K562 (cell line): Measurements from ENCODE around the gene HLA-DOA. TPM values are rescaled to one million over a fixed set of nuclear protein-coding genes. Genes with fewer than 3 reads are reported as not detected.

Source experiments
- ARID2 ChIP-seq: fragments of 450-650 bp; IDR thresholded peaks from 2 replicates; pipeline ENCODE4 v1.6.1; 2017; ENCODE audit warnings: antibody characterized with exemption, mild to moderate bottlenecking
- ASH1L ChIP-seq: fragments of 450-650 bp; IDR thresholded peaks from 2 replicates; pipeline ENCODE4 v1.6.1; 2018; ENCODE audit warnings: borderline replicate concordance, mild to moderate bottlenecking, low read depth; ENCODE audit not compliant: partially characterized antibody
- CTBP1 ChIP-seq: fragments of 450-650 bp; IDR thresholded peaks from 2 replicates; pipeline ENCODE4 v1.6.1; 2016; ENCODE audit warnings: borderline replicate concordance
- IFI16 ChIP-seq: fragments of 250-450 bp; sonication (Bioruptor Pico); IDR thresholded peaks from 2 replicates; pipeline ENCODE4 v2.1.2; 2022; ENCODE audit warnings: mild to moderate bottlenecking, inconsistent platforms
- KLF16 ChIP-seq: IDR thresholded peaks from 2 replicates; pipeline ENCODE4 v1.6.1; 2016; ENCODE audit warnings: antibody characterized with exemption
- MYBL2 ChIP-seq, 2 experiments: fragments of 450-650 bp in 1 of 2; sonication (generic) in 1 of 2; formaldehyde crosslinking in 1 of 2; IDR thresholded peaks; 2 replicates each; pipeline versions ENCODE4 v1.6.1 to v1.8.1; 2017 to 2022; ENCODE audit warnings: borderline replicate concordance in 1 of 2, inconsistent platforms in 1 of 2, low read depth in 1 of 2, mild to moderate bottlenecking in 1 of 2, missing genetic modification reagents in 1 of 2, moderate library complexity in 1 of 2
- NELFE ChIP-seq: IDR thresholded peaks from 2 replicates; pipeline ENCODE4 v1.6.1; 2011; ENCODE audit warnings: mild to moderate bottlenecking; ENCODE audit not compliant: insufficient read depth, insufficient read length
- RB1 ChIP-seq: fragments of 450-650 bp; IDR thresholded peaks from 2 replicates; pipeline ENCODE4 v1.6.1; 2017; ENCODE audit warnings: low read depth, mild to moderate bottlenecking
- SAFB2 ChIP-seq: fragments of 200-400 bp; formaldehyde crosslinking; IDR thresholded peaks from 2 replicates; pipeline ENCODE4 v1.6.1; 2018; ENCODE audit warnings: borderline replicate concordance, low read length, low read depth, moderate library complexity; ENCODE audit not compliant: severe bottlenecking
- SIRT6 ChIP-seq: IDR thresholded peaks from one replicate; pipeline ENCODE4 v1.6.1; 2012; ENCODE audit warnings: low read depth, mild to moderate bottlenecking, control low read depth, inconsistent platforms, low read length, moderate library complexity
- SMARCA5 ChIP-seq: fragments of 450-650 bp; IDR thresholded peaks from 2 replicates; pipeline ENCODE4 v1.6.1; 2016
- U2AF1 ChIP-seq: fragments of 200-400 bp; formaldehyde crosslinking; optimal IDR thresholded peaks from 2 replicates; pipeline ENCODE3; 2017; ENCODE audit warnings: mild to moderate bottlenecking, low read depth, low read length, moderate library complexity
- WHSC1 ChIP-seq: IDR thresholded peaks from one replicate; pipeline ENCODE4 v1.6.1; 2012; ENCODE audit warnings: low read length, control low read depth, inconsistent platforms
- XRCC4 ChIP-seq: IDR thresholded peaks from one replicate; pipeline ENCODE4 v1.6.1; 2011; ENCODE audit not compliant: insufficient read depth, insufficient read length; ENCODE audit errors: extremely low read depth
- ZBTB1 ChIP-seq: sonication (generic); formaldehyde crosslinking; IDR thresholded peaks from 2 replicates; pipeline ENCODE4 v1.8.1; 2023; ENCODE audit warnings: missing genetic modification reagents, low read depth, mild to moderate bottlenecking, borderline replicate concordance
- ZC3H11A ChIP-seq: IDR thresholded peaks from 2 replicates; pipeline ENCODE4 v1.6.1; 2012; ENCODE audit warnings: low read depth, low read length, improper control_type of control experiment
- ZNF282 ChIP-seq: sonication (generic); formaldehyde crosslinking; IDR thresholded peaks from 2 replicates; pipeline ENCODE4 v1.8.1; 2023; ENCODE audit warnings: missing genetic modification reagents
- ZNF551 ChIP-seq: fragments of 250-450 bp; sonication (Bioruptor Pico); IDR thresholded peaks from 2 replicates; pipeline ENCODE4 v1.5.0; 2021; ENCODE audit warnings: mild to moderate bottlenecking, moderate library complexity
- ZSCAN29 ChIP-seq: fragments of 450-650 bp; IDR thresholded peaks from 2 replicates; pipeline ENCODE4 v1.6.1; 2017
- polyA plus RNA-seq, 8 experiments: library from polyadenylated mRNA; depleted of rRNA in 4 of 8; stranded (reverse) in 5 of 8; unstranded in 3 of 8; fragments of >200 nt; fragmentation: Nextera tagmentation in 2 of 8; fragmentation: Illumina TruSeq in 1 of 8; extraction: Ambion mirVana in 2 of 8; extraction: Trizol in 1 of 8; gene quantifications; 2 replicates each; pipeline versions ENCODE4 v1.2.1 to v1.2.3, GENCODE V29; 2011 to 2014; ENCODE audit warnings: inconsistent platforms in 1 of 8, missing spikeins in 1 of 8
- total RNA-seq, 7 experiments: library from RNA; depleted of rRNA in 6 of 7; stranded (reverse); fragments of >200 nt in 6 of 7; fragmentation: Illumina TruSeq in 2 of 7; extraction: Trizol in 2 of 7; gene quantifications; 2 replicates each; pipeline versions ENCODE4 v1.2.1 to v1.2.3, GENCODE V29; 2011 to 2021; ENCODE audit warnings: low replicate concordance in 1 of 7
- TF ChIP-seq, protein P1 (sequence below): fragments of 450-650 bp; conservative IDR thresholded peaks from 2 replicates; pipeline ENCODE4 v1.6.1; 2016; ENCODE audit warnings: missing genetic modification characterization, low read depth, mild to moderate bottlenecking, missing compliant biosample characterization, moderate library complexity
- TF ChIP-seq, protein P2 (sequence below): fragments of 250-450 bp; sonication (Bioruptor Pico); IDR thresholded peaks from 2 replicates; pipeline ENCODE4 v1.8.0; 2022; ENCODE audit warnings: inconsistent platforms
- TF ChIP-seq, protein P3 (sequence below): fragments of 450-650 bp; formaldehyde crosslinking; IDR thresholded peaks from 2 replicates; pipeline ENCODE4 v1.4.0; 2020; ENCODE audit warnings: mild to moderate bottlenecking, moderate library complexity
- TF ChIP-seq, protein P4 (sequence below): fragments of 200-400 bp; formaldehyde crosslinking; IDR thresholded peaks from 2 replicates; pipeline ENCODE4 v1.6.1; 2017; ENCODE audit warnings: mild to moderate bottlenecking, low read depth, low read length, moderate library complexity

The HLA-DOA gene
- total and polyA plus RNA-seq, 9 of the 15 experiments (the other 6 are each of a cell fraction or from before 2014, with no cell fraction given): 0.07 TPM; not detected in 8

DNA sequence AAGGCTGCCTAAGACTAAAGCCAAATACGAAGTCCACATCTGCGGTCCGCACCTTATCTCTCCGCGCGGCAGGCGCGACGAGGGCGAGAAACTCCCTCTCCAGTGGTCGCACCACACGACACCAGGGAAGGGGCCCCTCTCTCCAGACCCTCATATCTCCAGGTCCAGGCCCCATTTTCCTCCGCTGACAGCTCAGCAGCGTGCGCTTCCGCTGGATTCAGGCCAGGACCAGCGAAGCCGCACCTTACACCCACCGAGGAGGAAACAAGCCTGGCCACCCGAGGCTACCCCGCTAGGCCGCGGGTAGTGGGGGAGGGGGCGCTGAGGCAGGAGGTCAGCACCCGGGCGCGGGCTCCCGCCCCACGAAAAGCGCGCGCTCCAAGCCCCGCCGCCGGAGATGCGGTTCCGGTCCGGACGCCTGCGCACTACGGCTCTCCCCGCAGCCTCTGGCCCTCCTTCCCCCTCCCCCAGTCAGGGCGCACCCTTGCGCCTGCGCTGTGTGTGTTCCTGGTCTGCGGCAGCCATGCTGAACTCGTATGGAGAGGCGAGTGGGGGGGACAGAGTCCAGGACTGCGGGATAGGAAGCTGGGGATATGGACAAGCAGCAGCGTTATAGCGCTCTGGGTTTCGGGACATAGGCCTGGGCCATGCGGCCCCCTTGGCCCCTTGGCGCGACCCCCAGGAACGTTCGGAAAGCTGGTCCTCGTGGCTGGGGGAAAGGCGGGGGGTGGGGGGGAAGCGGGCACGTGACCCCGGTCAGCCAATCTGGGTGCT lies 41.1 kb downstream of the HLA-DOA start, which contains the start of gene BRD2 (continued):
- TF ChIP-seq ZNF282 (CRISPR knock-in tag) (no peak), WHSC1 (no peak), MYBL2 (IDR thresholded peaks at IDR 0.05; ENCODE audit: low read depth) (no peak), MYBL2 (CRISPR knock-in tag; IDR thresholded peaks at IDR 0.05; ENCODE audit: borderline replicate concordance) (no peak), IFI16 (no peak), SMARCA5 (no peak), RB1 (peak; percentile 97), NELFE (no peak), ZC3H11A (no peak), SAFB2 (no peak), SIRT6 (no peak), ZNF551 (CRISPR knock-in tag) (no peak), ZSCAN29 (0 out of 2 replicates have a peak, but pooled peaks have one; percentile 29), ASH1L (no peak), XRCC4 (no peak), KLF16 (0 out of 2 replicates have a peak, but pooled peaks have one; percentile 35), ZBTB1 (CRISPR knock-in tag) (peak; percentile 77; the same call in 1 of the 2 replicates), CTBP1 (peak; percentile 90), U2AF1 (no peak), ARID2 (no peak)
- TF ChIP-seq, protein P1, sequence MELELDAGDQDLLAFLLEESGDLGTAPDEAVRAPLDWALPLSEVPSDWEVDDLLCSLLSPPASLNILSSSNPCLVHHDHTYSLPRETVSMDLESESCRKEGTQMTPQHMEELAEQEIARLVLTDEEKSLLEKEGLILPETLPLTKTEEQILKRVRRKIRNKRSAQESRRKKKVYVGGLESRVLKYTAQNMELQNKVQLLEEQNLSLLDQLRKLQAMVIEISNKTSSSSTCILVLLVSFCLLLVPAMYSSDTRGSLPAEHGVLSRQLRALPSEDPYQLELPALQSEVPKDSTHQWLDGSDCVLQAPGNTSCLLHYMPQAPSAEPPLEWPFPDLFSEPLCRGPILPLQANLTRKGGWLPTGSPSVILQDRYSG (tag): peak; percentile 55; the same call in 1 of the 2 replicates
- TF ChIP-seq, protein P2, sequence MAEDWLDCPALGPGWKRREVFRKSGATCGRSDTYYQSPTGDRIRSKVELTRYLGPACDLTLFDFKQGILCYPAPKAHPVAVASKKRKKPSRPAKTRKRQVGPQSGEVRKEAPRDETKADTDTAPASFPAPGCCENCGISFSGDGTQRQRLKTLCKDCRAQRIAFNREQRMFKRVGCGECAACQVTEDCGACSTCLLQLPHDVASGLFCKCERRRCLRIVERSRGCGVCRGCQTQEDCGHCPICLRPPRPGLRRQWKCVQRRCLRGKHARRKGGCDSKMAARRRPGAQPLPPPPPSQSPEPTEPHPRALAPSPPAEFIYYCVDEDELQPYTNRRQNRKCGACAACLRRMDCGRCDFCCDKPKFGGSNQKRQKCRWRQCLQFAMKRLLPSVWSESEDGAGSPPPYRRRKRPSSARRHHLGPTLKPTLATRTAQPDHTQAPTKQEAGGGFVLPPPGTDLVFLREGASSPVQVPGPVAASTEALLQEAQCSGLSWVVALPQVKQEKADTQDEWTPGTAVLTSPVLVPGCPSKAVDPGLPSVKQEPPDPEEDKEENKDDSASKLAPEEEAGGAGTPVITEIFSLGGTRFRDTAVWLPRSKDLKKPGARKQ (CRISPR knock-in tag): no peak
- TF ChIP-seq, protein P3, sequence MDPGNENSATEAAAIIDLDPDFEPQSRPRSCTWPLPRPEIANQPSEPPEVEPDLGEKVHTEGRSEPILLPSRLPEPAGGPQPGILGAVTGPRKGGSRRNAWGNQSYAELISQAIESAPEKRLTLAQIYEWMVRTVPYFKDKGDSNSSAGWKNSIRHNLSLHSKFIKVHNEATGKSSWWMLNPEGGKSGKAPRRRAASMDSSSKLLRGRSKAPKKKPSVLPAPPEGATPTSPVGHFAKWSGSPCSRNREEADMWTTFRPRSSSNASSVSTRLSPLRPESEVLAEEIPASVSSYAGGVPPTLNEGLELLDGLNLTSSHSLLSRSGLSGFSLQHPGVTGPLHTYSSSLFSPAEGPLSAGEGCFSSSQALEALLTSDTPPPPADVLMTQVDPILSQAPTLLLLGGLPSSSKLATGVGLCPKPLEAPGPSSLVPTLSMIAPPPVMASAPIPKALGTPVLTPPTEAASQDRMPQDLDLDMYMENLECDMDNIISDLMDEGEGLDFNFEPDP: no peak
- TF ChIP-seq, protein P4, sequence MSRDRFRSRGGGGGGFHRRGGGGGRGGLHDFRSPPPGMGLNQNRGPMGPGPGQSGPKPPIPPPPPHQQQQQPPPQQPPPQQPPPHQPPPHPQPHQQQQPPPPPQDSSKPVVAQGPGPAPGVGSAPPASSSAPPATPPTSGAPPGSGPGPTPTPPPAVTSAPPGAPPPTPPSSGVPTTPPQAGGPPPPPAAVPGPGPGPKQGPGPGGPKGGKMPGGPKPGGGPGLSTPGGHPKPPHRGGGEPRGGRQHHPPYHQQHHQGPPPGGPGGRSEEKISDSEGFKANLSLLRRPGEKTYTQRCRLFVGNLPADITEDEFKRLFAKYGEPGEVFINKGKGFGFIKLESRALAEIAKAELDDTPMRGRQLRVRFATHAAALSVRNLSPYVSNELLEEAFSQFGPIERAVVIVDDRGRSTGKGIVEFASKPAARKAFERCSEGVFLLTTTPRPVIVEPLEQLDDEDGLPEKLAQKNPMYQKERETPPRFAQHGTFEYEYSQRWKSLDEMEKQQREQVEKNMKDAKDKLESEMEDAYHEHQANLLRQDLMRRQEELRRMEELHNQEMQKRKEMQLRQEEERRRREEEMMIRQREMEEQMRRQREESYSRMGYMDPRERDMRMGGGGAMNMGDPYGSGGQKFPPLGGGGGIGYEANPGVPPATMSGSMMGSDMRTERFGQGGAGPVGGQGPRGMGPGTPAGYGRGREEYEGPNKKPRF: no peak
